Ovary (tissue), 9 donors: Measurements from ENCODE around the gene PRICKLE1. TPM values are rescaled to one million over a fixed set of nuclear protein-coding genes. Genes with fewer than 3 reads are reported as not detected.

Source experiments
- DNase-seq, 5 donors: peaks; one replicate each; pipeline ENCODE4 v3.0.0-alpha.2; 2019 to 2020
- H3K27ac ChIP-seq, 2 donors: fragments of 200-600 bp; one replicate each; pipeline versions ENCODE4 v1.5.1 to v1.8.0; 2019 to 2022
- H3K27me3 ChIP-seq: fragments of 200-600 bp; one replicate; pipeline ENCODE4 v1.8.0; 2022
- H3K36me3 ChIP-seq: fragments of 200-600 bp; sonication (generic); one replicate; pipeline ENCODE4 v1.5.1; 2019
- H3K4me1 ChIP-seq: one replicate; pipeline ENCODE4 v1.8.1; 2013; ENCODE audit warnings: mild to moderate bottlenecking, moderate library complexity; ENCODE audit not compliant: insufficient read depth
- H3K4me3 ChIP-seq: fragments of 200-600 bp; sonication (generic); one replicate; pipeline ENCODE4 v1.5.1; 2017
- H3K9me3 ChIP-seq, 2 donors: fragments of 200-600 bp in 1 of 2; sonication (generic) in 1 of 2; one replicate each; pipeline versions ENCODE4 v1.5.1 to v1.8.1; 2013 to 2019; ENCODE audit warnings: mild to moderate bottlenecking in 1 of 2, moderate library complexity in 1 of 2
- CTCF ChIP-seq, 3 donors: fragments of 450-650 bp in 2 of 3; fragments of 200-600 bp in 1 of 3; IDR thresholded peaks; one replicate each; pipeline versions ENCODE4 v1.5.1 to v1.8.0; 2016 to 2022; ENCODE audit warnings: antibody characterized with exemption in 3 of 3, mild to moderate bottlenecking in 1 of 3
- EP300 ChIP-seq: sonication (generic); formaldehyde crosslinking; IDR thresholded peaks from one replicate; pipeline ENCODE4 v1.6.1; 2017; ENCODE audit warnings: antibody characterized with exemption
- POLR2A ChIP-seq: fragments of 450-650 bp; IDR thresholded peaks from one replicate; pipeline ENCODE4 v1.6.1; 2017; ENCODE audit warnings: antibody characterized with exemption, mild to moderate bottlenecking, moderate library complexity
- WGBS, 3 donors: extraction: QIAGEN DNeasy Blood & Tissue Kit in 1 of 3; methylation state at CpG; one replicate each; pipeline versions ENCODE4 v1.1.5 to v1.1.7; 2013 to 2017; 5-methylcytosine and 5-hydroxymethylcytosine counted together
- intact Hi-C, 4 donors: fragments of 100-400 bp; cut with DNase I; formaldehyde crosslinking; loops; one replicate each; pipeline versions ENCODE4 v1.11.0 to v1.15.1; 2022 to 2023
- polyA plus RNA-seq, 2 donors: library from polyadenylated mRNA; stranded (reverse); fragments of 200-250 nt in 1 of 2; fragments of 350-450 nt in 1 of 2; fragmentation: Illumina TruSeq in 1 of 2; extraction: RNeasy Lipid Tissue Mini Kit (QIAGEN cat#74804) in 1 of 2; gene quantifications; one replicate each; pipeline ENCODE4 v1.2.3, GENCODE V29; 2013 to 2014
- total RNA-seq, 7 donors: library from RNA; depleted of rRNA in 2 of 7; stranded (reverse); fragments of >200 nt in 2 of 7; fragmentation: NEBNext Ultra II Directional in 3 of 7; extraction: Animal tissue kit (Norgen Biotek cat#: 25700) in 3 of 7; gene quantifications; one replicate each; pipeline versions ENCODE4 v1.1.0 to v1.2.4, GENCODE V29; 2016 to 2023
- donor health status: DM: no; HTN: no; CAD: no; lungs with moderate emphysema.
- donor health status: DM: no; HTN: no; CAD: no.
- donor health status: Bipolar disorder and iron deficiency.
- donor health status: DM: yes; HTN: yes; CAD: no.
- donor health status: DM: no; HTN: no; CAD: no.
- donor health status: DM: yes; HTN: yes; CAD: no.

PRICKLE1 gene
- total and polyA plus RNA-seq, 9 donors = 12.5 to 35.2 (median 22.5) TPM

- Histone ChIP-seq H3K4me3 (no peak overlapping the region), H3K36me3 (no peaks in the 10 kb centered on the region), H3K4me1 (peaks cover 2% of the 10 kb centered on the region), H3K27ac (no peak overlapping the region), H3K9me3 (no peaks in the 10 kb centered on the region), H3K27me3 (no peaks in the 10 kb centered on the region)
- 9 to 28% (median 16%) methylated on average over 3 of the region's 3 CpGs for WGBS, 3 donors
- no peak for DNase-seq
- no peak for TF ChIP-seq EP300
- TF ChIP-seq CTCF (IDR thresholded peaks at IDR 0.05) = no peak
- no peak for TF ChIP-seq POLR2A
- intact Hi-C loops = no loop called here
Observed at GRCh38 chr12:42564556-42564955, 25.0 kb downstream of the PRICKLE1 start.

GRCh38 chr12:42560977-42561376, 28.6 kb downstream of the PRICKLE1 start:
- no peak overlapping the region for H3K27ac ChIP-seq
- no peaks in the 10 kb centered on the region for H3K36me3 ChIP-seq
- intact Hi-C loops = no loop called here
- peaks cover 2% of the 10 kb centered on the region for H3K4me1 ChIP-seq
- WGBS, 3 donors = 94 to 96% (median 95%) methylated on average over 1 of the region's 1 CpG
- H3K27me3 ChIP-seq = no peaks in the 10 kb centered on the region
- H3K4me3 ChIP-seq = no peak overlapping the region
- TF ChIP-seq CTCF (IDR thresholded peaks at IDR 0.05) (no peak), POLR2A (no peak), EP300 (no peak)
- no peaks in the 10 kb centered on the region for H3K9me3 ChIP-seq
- no peak for DNase-seq

GRCh38 chr12:42557586-42558172, 31.9 kb downstream of the PRICKLE1 start:
- H3K4me3 ChIP-seq = no peak overlapping the region
- intact Hi-C loops = no loop called here
- no peaks in the 10 kb centered on the region for H3K27me3 ChIP-seq
- no peaks in the 10 kb centered on the region for H3K36me3 ChIP-seq
- no peaks in the 10 kb centered on the region for H3K4me1 ChIP-seq
- WGBS, 3 donors = 74 to 75% (median 74%) methylated on average over 3 of the region's 3 CpGs
- DNase-seq = no peak
- TF ChIP-seq CTCF (IDR thresholded peaks at IDR 0.05) = no peak
- TF ChIP-seq EP300 = no peak
- TF ChIP-seq POLR2A = no peak
- H3K27ac ChIP-seq = no peak overlapping the region
- no peaks in the 10 kb centered on the region for H3K9me3 ChIP-seq

- Histone ChIP-seq H3K36me3 (no peaks in the 10 kb centered on the region), H3K9me3 (no peaks in the 10 kb centered on the region), H3K27ac (no peak overlapping the region), H3K4me1 (no peaks in the 10 kb centered on the region), H3K4me3 (no peak overlapping the region), H3K27me3 (no peaks in the 10 kb centered on the region)
- WGBS, 3 donors = 95 to 100% (median 96%) methylated on average over 2 of the region's 2 CpGs
- no peak for DNase-seq
- no peak for TF ChIP-seq CTCF (IDR thresholded peaks at IDR 0.05)
- no peak for TF ChIP-seq EP300
- TF ChIP-seq POLR2A = no peak
- intact Hi-C loops = no loop called here
Observed at GRCh38 chr12:42556917-42557316, 32.6 kb downstream of the PRICKLE1 start.
